GM19351 (cell line): ENCODE measurements around the gene MTUS2.

Experiments used
- ATAC-seq: cut with Tn5 transposase; IDR thresholded peaks from one replicate; pipeline ENCODE4 v1.9.1; 2021; ENCODE audit warnings: mild to moderate bottlenecking, moderate library complexity; ENCODE audit not compliant: unreplicated experiment

MTUS2 gene

DNA sequence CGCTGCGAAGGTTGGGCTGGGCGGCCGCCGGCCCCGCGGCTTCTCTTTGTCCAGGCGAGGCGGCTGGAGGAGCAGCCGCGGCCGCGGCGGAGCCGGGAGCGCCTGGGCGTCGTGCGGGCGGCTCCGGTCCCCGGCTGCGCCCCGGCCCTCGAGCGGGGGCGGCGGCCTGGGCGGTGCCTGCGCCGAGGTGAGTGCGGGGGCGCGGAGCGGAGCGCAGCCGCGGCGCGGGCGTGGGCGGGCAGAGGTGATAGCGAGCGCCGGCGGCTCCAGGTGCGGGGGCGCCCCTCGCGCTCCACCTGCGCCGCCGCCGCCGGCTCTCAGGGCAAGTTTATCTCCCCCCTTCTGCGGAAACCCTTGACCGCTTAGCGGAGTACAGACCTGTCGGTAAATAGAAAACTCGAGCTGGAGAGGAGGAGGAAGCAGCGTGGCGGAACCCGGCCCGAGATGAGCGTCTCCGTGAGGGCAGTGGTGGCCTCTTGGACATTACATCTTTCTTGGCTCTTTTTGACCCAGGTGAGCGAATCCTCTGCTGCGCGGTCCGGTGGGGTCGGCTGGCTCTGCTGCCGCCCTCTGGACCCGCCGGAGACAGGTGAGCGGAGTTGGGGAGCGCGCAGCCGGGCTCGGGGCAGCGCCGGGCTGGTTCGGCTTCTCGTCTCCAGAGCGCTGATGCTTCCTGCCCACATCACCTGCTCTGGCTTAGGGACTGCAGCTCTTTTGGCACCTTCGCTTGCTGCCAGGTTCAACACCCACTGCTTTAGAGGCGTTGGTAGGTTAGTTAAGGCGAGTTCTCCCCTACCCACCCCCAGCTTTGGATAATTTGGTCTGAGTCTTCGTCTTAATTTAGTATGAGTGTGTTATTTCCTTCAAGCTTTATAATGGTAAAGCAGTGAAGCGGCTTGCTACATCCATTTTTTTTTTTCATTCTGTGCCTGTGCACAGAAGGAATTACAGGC lies at the start of gene MTUS2:
Gene MTUS2, plus strand, starts transcription at position 241 of the 953 bp plus-strand sequence.
- peak; percentile 55 for ATAC-seq

DNA sequence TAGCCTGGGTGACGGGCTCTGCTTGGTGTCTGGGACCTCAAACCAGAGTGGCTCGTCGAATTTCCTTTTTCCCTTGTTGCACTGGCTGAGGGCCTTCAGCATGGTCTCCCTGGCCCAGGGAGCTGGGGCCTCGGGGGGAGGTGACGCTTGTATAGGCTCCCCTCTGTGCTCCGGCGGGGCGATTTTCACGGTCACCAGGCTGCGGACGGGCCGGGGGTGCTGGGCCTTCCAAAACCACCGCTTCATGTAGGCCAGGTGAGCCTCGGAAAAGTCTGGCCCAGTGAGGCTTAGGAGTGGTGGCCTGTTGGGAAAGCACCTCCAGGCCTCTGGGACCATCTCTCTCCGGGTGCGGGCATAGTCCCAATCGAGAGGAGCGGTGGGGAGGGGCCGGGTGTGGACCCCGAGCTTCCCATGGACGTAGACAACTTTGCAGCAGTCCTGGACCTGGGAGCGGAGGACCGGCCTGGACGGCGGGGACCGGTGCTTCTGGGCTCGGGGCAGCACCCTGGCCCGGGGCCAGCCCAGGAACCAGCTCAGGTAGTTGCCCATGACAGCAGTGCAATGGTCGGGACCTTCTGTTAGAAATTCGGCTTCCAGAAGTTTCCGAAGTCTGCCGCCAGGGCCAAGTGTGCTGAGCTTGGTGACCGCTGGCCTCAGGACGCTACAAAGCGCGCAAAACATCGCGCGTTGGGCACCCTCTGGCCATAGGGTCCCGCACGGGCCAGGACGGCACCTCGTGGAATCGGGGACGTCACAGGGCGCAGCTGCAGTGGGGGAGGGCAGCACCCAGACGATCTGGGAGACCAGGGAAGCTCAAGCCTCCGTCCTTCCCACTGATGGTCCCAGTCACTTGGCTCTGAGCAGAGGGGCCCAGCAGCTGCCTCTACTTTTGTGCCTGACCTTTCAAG lies 41.6 kb upstream of the MTUS2 start:
- no peak for ATAC-seq

DNA sequence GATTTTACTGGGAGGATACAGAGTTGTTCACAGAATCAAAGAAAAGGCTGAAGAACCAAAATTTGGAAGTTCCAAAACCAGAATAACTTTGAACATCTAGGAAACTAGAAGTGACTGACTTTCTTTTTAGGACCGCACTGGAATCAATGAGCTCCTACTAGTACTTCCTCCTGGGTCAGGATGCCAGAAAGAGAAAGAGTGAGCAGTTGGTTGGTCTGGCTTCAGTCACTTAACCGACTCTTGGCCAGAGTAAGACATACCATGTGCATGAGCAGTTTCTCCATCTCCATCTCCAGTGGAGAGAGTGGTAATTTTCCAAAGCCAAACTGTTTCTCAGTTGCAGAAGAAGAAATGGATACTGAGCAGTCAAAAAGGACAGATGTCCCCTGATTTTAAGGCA lies 27.1 kb upstream of the MTUS2 start:
- ATAC-seq, result no peak

DNA sequence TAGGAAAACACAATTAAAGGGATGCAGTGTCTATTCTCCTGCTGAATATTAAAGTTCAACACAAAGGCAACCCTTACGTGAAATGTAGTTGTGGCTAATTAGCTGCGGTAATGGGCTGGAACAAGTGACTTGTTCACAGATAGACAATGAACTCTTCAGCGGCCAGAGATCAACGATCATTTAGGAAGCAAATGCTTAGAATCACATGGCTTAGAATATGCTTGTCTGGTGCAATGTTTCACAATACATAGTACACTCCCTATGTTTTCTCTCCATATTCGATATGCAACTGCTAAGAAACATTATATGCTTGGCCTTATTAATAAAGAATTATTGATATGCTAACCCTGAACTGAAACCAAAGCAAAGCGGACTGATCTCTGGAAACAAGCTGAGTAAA lies 25.7 kb upstream of the MTUS2 start:
- ATAC-seq, result no peak

DNA sequence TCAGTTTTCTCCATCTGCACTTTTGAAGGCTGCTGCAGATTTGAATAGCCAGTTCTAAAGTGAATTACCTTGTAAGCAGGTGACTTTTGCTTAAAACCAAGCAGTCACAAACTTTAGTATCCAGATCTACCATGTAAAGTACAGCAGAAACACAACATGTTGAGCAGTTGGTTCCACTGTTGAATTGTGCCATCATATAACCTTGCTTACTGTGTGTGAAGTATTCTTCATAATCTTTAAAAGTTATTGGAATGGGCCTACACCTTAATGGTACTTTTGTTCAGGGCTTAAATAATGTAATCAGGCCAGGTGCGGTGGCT lies 23.2 kb upstream of the MTUS2 start:
- no peak for ATAC-seq

DNA sequence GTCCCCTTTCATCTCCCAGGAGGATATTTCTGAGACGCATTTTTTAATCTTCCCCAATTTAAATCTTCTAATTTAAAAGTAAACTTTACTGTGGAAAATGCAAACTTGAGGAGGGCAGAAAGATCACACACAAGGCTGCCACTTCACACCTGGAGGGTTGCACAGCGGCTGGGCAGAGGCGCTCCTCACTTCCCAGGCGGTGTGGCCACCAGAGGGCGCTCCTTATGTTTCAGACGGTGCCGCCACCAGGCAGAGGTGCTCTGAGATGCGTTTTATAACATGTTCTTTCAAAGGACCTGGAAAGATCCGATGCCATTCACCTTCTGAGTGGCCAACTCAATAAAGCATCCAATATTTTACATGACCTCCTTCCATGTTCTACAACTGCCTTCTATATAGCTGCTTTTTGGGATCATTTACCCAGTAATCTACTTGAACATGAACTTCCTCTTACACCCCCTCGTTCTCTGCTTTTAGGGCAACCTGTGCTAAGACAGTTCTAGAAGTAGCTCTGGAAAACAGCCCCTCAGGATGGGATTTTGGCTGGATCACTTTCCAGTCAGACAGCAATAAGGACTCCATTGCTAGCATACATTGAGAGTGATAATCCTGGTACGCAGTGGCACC lies 14.8 kb upstream of the MTUS2 start:
- no peak for ATAC-seq

DNA sequence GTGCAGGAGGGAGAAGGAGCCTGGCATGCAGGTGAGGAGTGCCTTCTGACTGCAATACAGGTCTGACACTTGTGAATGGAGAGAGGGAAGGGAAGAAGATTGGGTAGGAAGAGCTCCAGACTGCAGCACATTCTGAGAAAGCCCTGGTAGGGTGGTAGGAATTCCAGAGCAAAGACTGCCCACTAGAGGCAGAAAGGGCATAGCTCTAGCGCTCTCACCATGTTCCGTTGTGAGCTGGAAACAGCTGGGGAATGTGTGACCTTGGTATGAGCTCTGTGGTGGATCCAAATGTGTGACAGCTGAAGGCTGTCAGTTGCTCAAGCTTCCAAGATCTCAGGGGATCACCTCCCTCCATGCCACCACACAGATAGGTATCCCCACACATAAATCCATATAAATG lies 2.9 kb upstream of the MTUS2 start:
- ATAC-seq, result no peak

DNA sequence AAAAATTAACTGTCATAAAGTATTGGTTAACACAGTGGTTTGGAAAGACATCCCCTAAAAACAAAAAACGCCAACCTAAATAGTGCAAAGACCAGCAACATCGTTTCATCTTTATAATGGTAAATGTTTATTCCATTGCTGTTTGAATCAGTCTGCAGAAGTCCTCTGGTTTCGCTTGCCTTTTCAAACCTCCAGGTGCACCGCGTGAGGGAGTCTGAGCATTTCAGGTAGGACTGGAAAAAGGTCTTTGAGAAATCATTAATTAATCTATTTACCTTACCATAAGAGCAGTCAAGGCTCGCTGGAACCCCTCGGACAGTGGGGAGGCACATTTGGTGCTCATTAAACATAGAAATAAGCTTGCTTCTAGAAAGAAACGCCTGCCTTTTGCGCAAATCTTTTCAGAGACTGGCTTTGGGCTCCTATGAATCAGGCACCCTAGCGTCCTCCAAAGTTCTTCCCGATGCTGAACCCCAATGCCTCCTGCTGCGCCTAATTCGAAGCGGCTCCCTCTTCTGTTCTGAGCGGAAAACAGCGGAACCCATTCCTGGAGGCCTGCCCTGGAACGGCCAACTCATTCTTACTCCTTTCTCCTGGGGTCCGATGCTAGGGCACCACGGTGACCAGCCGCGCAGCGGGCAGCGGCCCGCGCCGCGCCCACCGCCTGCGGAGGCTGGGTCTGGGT lies 951 bp upstream of the MTUS2 start:
- ATAC-seq, result no peak

DNA sequence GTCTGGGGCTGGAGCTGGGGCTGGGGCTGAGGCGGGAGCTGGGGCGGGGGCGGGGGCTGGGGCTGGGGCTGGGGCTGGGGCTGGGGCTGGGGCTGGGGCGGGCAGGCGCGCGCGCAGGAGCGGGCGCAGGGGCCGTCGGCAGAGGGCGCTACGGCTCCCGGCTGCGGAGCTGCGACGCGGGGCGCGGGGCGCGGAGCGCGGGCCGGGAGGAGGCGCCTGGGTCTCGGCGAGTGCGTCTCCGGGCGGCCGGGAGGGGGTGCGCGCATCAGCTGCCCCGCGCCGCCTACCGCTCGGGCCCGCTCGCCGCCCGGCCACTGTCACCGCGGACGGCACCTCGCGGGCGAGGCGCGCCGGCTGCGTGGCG lies 422 bp upstream of the MTUS2 start:
- ATAC-seq, result peak; percentile 53

DNA sequence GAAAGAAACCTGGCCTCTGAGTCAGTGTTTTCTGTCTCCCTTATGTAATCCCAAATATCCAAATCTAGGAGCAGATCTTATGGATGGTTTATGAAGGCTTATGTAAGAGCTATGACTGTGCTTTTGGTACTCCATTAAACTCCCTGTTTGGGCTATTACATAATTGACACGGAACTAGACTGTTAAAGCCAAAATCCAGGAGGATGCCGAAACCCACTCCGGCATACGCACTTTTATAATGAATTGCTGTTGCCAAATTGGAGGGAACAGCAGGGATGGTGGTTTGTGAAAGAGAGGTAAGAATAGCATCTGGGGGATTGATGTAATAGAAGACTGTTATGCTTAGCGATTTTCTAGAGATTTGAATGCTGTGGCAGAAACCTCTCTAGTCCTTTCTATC lies 2.0 kb downstream of the MTUS2 start:
- no peak for ATAC-seq

DNA sequence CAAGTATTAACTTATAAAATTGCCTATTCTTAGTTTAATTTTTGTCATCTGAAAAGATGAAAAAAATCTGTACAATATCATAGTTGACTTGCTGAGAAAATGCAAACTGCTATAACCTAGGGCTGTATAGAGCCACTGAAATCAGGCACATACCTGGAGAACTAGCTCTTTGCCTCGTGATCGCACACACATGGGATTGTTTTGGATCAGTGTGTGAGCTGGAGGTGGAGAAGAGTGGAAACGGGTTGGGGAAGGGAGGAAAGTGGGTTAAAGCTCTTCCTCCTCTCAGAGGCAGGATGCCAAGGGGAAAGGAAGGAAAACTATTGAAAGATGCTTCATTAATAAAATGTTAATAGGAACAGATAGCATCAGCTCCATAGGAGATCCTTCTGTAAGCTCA lies 2.7 kb downstream of the MTUS2 start:
- no peak for ATAC-seq

DNA sequence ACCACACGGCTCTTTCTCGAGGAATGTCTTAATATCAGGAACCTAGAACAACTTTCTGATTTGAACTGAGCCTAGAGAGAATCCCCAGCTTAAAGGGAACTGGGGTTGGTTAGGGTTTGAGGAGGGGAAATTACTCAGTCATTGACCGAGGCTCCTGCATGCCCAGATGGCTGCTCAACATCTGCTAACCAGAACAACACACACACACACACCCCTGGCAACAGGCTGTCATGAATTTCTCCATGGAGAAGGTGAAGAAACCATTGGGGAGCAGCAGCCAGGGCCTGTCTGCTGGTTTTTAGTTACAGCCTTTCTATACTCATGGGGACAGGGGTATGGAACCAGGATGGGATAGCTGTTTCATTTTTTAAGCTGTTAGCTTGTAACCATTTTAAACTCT lies 5.2 kb downstream of the MTUS2 start:
- ATAC-seq, result no peak

DNA sequence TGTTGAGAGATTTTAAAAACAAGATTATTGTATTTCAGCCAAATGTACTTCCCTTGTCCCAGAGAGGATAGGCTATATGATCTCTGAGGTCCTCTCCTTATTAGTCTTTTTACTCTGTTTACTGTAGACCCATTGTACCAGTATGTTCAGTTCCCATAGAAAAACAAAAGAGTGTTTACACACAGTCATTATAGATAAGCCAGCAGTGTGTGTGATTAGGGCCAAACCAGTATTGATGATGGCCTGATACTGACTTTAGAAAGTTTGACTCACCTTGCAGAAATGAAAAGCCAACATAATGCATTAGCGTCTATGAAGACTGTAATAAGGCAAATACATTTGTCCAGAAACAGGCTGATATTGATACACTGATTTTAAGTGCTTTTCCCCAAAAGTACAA lies 6.2 kb downstream of the MTUS2 start:
- ATAC-seq, result no peak

DNA sequence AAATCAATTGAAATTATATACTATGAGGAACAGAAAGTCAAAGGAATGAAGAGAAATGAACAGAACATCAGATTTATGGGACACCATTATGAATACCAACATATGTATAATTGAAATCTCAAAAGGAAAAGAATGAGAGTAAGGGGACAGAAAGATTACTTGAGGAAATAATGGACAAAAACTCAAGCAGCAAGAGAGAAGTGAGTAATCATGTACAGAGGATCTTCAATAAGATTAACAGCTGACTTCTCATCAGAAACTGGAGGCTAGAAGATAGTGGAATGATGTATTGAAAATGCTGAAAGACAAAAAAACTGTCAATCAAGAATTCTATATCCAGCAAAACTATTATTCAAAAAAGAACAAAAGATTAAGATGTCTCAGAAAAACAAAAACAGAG lies 10.4 kb downstream of the MTUS2 start:
- no peak for ATAC-seq

DNA sequence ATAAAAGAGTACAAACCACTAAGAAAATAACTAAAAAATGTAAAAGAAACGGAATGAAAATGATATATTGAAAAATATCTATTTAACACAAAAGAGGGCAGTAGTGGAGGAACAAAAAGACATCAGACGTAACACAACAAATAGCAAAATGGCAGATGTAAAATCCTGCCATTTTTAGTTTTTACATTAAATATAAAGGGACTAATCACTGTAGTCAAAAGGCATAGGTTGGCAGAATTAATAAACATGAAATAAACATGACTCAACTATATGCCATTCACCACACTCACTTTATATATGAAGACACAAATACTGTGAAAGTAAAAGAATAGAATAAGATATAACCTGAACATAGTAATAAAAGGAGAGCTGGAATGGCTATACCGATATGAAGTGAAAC lies 11.0 kb downstream of the MTUS2 start:
- ATAC-seq, result no peak

DNA sequence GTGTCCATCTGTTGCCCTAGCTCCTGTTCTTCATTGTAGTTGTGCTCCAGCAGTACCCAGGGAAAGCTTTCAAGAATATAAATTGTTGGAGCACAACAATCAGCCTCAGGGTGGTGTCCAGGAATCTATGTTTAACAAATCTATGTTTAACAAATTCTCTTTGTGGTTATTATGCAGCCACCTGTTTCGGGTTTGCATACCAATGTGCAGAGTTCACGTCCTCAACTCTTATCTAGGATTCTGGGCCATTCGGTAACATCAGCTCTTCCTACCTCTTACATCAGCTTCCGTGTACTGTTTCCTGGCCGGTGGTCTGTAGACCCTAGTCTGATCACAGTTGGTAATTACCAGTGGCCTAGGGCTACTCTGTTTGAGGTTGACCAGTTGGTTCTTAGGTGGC lies 17.0 kb downstream of the MTUS2 start:
- ATAC-seq, result no peak

DNA sequence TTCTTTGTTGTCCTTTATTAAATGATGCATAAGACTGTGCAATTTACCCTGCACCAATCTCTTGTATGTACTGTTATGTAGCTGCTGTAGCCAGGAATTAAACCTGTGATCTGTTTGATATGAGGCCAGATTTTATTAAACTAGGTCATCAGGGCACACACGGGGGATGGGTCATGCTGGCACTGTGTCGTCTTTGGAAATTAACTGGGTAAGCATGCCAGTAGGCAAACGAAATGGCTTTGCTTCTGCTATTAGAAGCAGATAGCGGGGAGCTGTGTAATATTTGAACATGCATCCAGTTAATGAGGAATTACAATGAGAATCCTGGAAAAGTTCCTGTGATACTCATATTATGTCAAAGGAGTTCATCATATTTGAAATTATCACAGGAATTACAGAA lies 23.5 kb downstream of the MTUS2 start:
- ATAC-seq, result no peak

DNA sequence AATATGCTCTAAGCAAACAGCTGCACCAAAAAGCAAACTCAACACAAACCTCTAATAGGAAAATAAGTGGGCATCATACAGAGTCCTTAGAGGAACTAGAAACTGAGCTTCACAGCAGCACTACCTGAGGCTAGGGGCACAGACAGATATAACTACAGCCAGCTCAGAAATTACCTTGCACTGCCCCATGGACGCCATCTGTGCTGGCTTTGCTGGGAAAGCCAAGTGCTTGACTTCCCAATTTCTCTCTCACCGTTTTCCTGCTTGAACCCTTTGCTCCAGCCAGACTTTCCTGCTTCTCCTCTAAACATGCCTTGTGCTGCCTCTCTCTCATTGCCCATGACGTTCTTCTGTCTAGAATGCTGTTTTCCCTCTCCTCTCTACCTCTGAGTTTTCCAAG lies 29.3 kb downstream of the MTUS2 start:
- ATAC-seq, result no peak

DNA sequence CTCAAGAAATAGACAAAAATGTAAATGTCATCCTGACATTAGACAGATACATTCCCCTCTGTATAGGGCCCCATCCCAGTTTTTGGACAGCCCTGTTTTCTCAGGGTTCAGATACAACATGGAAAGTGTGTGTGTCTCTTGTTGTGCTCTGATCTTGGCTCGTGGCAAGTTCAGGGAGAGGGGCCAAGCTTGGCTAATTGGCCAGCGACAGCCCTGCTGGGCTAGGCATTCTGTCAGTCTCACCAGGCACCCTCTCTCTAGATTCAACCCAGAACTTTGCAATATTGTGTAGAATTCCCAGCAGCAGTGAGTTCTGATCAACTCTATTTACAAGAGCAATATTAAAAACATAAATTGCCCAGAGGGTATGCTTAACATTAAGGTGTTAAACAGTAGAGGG lies 30.1 kb downstream of the MTUS2 start:
- ATAC-seq, result no peak

DNA sequence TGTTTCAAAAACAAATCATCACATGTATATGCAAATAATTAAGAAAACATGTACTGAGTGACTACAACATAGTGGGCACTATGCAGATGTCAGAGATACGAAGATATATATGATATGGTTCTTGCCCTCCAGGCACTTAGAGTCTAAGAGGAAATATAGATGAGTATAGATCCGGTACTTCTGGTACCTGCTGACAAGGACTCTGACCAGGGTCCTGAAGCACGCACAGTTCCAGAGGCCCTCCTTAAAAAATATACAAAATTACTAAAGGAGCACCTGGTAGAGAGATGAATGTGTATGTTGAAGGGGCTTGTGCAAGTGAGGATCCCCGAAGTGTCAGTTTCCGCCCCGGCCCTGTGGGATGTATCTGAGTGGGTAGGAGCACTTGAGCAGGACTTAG lies 31.3 kb downstream of the MTUS2 start:
- ATAC-seq, result no peak

DNA sequence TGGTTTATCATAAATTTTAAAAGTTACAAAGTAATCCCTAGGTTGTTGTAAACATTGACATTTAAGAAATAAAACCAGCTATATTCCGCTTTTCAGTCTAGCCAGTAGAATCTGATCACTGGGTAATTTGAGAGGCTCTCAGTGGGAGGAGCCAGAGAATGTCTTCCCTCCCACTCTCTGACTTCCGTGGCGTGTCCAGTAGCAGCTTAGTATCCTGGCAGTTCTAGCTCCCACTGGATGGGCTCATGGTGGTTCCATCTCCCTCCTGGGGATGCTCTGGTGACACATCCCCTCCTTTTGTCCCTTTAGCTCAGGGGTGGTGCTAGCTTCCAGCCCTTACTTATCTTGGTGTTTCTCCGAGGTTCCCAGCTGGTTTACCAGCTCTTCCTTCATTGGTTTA lies 34.5 kb downstream of the MTUS2 start:
- ATAC-seq, result no peak
